ENCODE data around the gene WDR88.
"Not testable (repeated sequence)": the region's sequence is repeated elsewhere in the genome, so short reads cannot be mapped to it uniquely, and the experiment has no call there.

Gene WDR88

DNA sequence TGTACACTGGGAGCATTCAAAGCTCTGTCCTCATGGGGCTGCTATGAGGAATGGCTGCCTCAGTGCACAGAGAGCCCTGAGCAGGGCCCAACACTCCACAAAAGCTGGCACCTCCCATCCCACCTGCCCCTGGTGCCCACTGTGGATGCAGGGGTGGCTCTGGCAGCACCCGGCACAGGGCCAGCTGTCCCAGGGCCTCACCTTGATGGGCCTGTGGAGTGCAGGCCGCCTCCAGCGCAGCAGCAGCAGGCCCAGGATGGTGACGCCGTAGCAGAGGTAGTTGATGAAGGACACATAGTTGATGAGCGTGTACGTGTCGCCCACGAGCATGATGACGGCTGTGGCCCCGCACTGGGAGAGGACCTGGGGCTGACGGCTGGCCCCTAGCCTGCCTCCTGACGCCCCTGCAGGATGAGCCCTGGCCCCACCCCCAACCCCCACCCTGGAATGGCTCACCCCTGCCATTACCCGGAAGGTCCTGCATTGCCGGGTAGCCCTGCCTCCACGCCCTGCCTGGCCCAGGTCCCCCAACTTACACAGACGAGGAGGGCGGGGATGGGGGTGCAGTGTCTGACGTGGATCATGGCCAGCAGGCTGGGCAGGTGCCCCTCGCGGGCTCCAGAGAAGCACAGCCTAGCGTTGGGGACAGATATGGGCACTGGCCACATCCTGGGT is 78.5 kb downstream of the WDR88 start:
- DNase-seq (ENCODE audit: low read depth in 2 of 2, low spot score in 1 of 2) = no peak

- no peak for DNase-seq (ENCODE audit: low read depth in 2 of 2, low spot score in 1 of 2)
Observed at GRCh38 chr19:33211794-33212435, 80.0 kb downstream of the WDR88 start.

DNA sequence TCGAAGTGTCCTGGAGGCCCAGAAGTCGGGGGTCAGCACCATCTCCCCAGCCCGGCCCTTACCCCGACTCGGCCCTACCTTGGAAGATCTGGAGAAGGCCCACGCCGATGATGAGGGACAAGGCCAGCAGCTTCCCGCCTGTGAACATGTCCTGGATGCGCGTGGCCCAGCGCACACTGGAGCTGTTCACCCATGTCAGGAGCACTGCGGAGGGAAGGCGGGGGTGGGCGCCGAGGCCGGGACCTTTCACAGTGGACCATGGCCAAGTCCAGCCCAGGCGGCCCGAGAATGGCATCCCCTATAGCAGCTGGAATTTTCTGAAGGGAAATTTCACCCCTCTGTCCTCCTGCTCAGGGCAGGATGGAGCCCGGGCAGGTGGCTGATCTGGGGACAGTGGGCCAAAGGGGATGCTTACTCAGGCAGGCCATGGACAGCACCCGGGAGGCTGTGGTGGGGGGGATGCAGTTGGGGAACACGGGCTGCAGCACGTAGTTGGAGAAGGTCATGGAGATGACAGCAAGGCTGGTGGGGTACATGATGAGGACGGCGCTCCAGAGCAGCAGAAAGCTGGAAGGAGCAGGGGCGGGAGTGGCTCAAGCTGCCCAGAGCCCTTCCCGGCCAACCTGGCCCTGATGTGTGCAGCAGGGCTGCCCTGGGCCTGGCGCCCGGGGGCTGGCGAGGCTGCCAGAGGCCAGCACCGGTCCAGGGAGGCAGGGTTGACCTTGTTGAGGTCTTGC is 80.7 kb downstream of the WDR88 start:
- DNase-seq (ENCODE audit: low read depth in 2 of 2, low spot score in 1 of 2) = no peak

- no peak for DNase-seq (ENCODE audit: low read depth in 2 of 2, low spot score in 1 of 2)
Observed at GRCh38 chr19:33214596-33214995, 82.7 kb downstream of the WDR88 start.

GRCh38 chr19:33215438-33216197 is 83.7 kb downstream of the WDR88 start:
- DNase-seq (ENCODE audit: low read depth in 2 of 2, low spot score in 1 of 2) = no peak

DNA sequence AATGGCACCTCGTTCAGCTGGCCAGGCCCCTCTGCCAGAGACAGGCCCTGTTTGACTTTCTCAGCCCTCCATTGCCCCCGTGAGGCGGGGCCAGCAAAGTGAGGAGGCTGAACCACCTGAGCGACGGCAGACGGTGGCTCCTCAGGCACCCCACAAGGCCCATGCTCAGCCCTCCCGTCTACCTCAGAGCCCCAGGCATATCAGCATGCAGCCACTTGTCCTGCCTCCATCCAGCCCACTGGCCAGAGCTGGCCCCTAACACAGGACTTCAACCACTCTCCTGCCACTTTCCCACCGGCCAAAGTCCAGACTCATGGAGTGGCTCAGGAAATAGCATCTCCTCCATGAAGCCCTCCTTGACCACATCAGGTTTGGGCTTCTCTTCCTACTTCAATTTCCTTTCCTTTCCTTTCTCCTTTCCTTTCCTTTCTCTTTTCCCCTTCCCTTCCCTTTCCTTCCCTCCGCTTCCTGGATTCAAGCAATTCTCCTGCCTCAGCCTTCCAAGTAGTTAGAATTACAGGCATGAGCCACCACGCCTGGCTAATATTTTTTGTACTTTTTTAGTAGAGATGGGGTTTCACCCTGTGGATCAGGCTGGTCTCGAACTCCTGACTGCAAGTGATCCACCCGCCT is 84.4 kb downstream of the WDR88 start:
- DNase-seq (ENCODE audit: low read depth in 2 of 2, low spot score in 1 of 2) = no peak

- no peak for DNase-seq (ENCODE audit: low read depth in 2 of 2, low spot score in 1 of 2)
Observed at GRCh38 chr19:33217881-33218280, 86.0 kb downstream of the WDR88 start.

DNA sequence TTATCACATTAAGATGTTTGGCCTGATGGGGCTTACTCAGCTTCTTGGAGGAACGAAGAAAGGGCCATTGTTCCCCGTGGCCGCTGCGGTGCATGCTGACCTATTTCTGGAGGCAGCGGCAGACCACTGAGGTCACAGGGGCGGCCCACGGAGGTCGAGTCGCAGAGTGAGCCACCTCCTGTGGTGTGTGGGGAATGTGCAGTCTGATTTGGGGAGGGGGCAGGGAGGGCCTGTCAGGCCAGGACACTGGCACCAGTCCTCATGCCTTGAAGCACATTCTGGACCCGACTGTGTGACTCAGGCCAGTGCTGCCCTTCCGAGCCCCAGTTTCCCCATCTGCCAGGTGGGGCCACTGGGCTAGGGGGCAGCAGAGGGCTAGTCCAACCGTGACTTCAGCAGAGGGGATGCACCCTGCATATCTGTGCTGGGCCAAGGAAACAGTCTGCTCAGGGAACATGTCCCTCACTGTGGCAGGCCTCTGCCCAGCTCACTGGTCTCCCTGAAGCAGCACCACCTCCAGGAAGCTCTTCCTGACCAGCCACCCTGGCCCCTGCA is 87.4 kb downstream of the WDR88 start:
- DNase-seq (ENCODE audit: low read depth in 2 of 2, low spot score in 1 of 2) = no peak

DNA sequence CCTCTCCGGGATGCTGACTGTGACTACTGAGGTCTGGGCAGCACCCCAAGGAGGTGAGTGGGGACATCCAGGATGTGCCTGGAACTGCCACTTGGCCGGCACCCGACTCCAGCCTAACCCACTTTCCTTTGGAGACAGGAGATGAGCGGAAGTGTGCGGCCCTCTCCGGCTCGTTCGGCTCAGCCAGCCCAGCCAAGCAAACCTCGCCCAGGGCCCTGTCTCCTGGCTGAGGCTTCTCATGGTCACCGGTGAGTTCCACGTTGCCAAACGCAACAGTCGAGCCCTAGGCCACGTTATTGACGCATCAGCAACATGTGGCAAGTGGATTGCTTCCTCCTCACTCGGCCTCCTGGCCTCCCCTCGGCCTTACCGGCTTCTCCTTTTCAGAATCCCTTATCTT is 88.2 kb downstream of the WDR88 start:
- DNase-seq (ENCODE audit: low read depth in 2 of 2, low spot score in 1 of 2) = no peak

DNA sequence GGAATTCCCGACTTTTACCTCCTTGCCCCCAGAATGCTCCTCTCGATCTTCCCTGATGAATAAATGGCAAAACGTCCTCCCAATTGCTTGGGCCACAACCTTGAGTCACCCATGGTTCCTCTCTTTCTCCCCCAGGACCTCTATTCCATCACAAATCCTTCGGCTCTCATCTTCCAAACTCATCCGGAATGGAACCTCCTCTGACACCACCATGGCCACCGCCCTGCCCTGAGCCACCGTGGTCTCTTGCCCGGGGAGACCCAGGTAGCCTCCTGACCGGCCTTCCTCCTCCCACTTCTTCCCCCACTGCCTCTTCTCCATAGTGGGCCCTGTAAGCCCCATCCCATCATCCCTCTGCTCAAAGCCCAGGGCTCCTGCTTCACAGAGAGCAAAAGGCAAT is 88.8 kb downstream of the WDR88 start:
- DNase-seq (ENCODE audit: low read depth in 2 of 2, low spot score in 1 of 2) = no peak

GRCh38 chr19:33221638-33222037 is 89.7 kb downstream of the WDR88 start:
- no peak for DNase-seq (ENCODE audit: low read depth in 2 of 2, low spot score in 1 of 2)

DNA sequence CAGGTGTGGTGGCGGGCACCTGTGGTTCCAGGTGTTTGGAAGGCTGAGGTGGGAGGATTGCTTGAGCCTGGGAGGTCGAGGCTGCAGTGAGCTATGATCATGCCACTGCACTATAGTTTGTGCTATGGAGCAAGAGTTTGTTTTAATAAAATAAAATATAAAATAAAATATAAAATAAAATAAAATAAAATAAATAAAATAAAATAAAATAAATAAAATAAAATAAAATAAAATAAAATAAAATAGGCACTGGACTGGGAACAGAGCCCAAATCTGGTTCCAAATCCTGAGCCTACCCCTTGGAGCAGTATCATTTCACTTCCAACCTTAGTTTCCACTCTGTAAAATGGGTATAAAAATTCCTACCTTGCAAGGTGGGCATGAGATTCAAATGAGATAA is 90.3 kb downstream of the WDR88 start:
- DNase-seq (ENCODE audit: low read depth in 2 of 2, low spot score in 1 of 2) = not testable (repeated sequence)

DNA sequence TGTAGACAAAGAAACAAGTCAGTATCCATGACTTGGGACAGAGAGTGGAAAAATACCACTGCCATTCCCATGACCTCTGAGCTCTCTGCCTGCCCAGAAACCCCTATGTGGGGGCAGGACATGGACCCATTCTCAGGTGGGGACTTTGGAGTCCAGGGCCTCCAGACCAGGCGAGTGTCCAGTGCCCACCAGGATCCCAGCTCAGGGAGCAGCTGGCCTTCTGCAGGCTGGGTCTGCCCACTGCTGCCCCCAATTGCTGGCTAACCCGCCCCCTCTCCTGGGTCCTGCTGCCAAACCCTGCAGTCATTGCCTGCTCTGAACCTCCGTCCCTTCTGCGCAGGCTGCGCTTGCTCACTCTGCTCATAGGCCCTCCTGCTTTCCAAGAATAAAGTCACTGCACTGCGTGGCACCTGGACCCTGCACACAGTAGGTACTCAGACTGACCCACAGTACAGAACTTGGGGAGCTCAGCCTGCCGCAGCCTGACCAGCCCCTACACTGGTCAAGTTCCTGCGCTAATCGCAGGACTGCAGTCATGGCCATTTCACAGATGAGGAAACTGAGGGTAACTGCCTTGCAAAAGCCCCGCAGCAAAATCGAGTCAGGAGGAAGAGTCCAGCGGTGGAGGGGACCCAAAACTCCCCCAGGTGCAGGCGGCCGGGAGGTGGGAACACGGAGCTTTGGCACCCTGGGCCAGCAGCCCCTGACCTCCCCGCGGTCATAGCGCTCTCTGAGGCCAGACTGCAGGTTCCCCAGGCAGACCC is 93.0 kb downstream of the WDR88 start:
- no peak for DNase-seq (ENCODE audit: low read depth in 2 of 2, low spot score in 1 of 2)
